HG03439 (cell line): Measurements from ENCODE around the gene IGF1R.

Experiments
- ATAC-seq: cut with Tn5 transposase; IDR thresholded peaks from one replicate; pipeline ENCODE4 v1.9.1; 2021; ENCODE audit warnings: mild to moderate bottlenecking, moderate library complexity; ENCODE audit not compliant: unreplicated experiment

IGF1R gene

GRCh38 chr15:98724048-98724447 lies 75.7 kb downstream of the IGF1R start:
- no peak for ATAC-seq

DNA sequence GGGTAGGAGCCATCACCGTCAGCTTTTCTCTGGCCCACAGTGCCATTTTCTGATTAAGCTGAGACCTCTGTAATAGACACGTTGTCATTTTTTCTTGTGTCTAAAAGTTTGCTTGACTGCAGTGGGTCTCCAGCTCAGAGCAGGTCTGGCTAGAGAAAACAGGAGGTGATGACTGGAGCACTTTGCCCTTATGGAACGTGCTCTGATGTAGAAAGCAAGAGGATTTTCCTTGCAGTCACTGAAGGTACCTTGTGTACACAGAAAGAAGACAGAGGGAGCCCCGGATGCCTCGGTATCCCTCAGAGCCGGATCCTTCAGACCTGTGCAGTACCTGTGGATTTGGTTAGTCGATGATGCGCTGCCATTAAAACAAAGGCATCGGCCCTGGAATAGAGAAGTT lies 76.2 kb downstream of the IGF1R start:
- no peak for ATAC-seq

- ATAC-seq: no peak
Observed at GRCh38 chr15:98725874-98726273, 77.5 kb downstream of the IGF1R start.

DNA sequence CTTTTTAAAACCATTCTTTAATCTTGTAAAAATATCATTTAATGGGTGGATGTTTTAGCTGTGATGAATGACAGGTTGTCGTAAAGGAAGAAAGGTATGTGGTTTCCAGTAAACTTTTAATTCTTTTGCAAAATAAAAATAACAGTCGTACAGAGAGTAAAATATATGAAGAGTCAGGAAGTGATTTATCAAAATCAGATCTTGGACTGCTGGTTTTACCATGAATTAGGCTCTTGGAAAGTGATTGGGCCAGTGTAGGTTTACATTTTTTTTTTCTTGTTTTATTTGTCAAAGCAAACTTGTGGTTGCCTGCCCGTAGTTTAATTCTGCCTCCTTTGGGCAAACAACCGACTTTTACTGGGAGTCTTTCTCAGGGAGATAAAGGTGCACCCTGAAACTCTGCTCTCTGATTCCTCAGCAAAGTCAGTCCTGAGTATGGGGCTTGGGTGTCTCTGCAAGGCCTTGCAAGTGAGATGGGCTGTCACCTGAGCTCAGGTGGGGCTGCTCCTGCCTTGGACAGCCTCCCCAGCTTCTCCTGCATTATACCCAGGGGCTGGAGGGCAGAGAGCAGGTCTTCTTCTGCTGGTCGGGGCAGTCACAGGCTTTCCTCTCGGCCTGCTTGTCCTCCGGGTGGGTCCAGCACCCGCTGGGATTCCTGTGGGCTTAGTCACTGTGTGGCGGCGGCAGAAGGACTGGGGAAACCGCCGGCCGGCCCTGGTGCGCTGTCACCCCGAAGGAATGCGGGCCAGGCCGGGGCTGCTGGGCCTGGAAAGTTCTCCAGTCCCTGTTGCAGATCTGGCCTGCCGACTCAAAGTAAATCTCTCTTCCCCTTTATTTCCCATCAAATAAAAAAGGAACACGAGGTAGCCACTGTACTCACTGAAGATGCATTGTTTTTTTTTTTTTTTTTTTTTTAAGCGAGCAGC lies 79.0 kb downstream of the IGF1R start:
- ATAC-seq: no peak

DNA sequence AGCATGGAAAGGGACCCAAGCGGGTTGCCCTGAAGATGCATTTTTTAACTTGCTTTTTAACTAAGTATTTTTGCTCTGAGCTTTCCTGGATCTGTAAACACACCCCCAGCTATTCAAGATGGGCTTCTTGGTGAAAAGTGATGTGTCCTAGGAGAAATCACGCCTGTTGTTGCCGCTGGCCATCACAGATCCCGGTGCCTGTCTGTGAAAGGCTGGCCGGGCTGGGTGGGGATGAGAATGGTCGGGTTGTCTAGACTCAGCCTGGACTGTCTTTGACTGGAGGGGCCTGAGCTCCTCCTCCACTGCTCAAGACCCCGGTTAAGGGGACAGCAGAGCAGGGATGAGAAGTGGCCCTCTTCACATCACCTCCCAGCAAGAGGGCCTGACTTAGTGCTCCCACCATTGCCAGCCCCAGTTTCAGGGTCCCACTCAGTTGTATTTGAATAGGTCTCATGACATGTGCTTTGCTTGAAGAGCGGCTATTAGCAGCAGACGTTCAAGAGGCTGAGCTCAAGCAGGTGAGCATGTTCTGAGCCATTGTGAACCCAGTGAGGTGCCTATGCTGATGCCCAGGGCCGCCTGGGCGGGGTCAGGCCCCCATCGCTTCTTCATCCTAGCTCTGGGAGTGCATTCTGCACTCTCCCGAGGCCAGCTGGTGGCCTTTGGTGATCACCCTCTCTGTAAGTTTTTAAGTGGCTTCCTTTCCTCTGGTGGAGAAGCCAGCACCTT lies 79.9 kb downstream of the IGF1R start:
- no peak for ATAC-seq

GRCh38 chr15:98728811-98729160 lies 80.4 kb downstream of the IGF1R start:
- ATAC-seq: no peak

GRCh38 chr15:98729446-98730042 lies 81.2 kb downstream of the IGF1R start:
- no peak for ATAC-seq

- no peak for ATAC-seq
Observed at GRCh38 chr15:98730860-98731711, 82.7 kb downstream of the IGF1R start.

- no peak for ATAC-seq
Observed at GRCh38 chr15:98731712-98732450, 83.5 kb downstream of the IGF1R start.

DNA sequence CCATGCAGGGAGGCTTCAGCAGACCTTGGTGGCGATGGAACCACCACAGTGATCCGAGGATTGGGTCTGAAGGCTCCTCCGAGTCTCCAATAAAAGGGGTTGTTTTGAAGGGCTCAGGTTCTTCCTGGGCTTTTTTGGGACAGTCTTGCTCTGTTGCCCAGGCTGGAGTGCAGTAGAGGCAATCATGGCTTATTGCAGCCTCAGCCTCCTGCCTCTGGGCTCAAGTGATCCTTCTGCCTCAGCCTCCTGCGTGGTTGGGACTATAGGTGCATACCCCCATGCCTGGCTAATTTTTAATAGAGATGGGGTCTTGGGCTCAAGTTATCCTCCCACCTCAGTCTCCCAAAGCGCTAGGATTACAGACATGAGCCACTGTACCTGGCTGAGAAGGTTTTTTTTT lies 84.8 kb downstream of the IGF1R start:
- no peak for ATAC-seq

GRCh38 chr15:98734466-98735199 lies 86.3 kb downstream of the IGF1R start:
- ATAC-seq: no peak

DNA sequence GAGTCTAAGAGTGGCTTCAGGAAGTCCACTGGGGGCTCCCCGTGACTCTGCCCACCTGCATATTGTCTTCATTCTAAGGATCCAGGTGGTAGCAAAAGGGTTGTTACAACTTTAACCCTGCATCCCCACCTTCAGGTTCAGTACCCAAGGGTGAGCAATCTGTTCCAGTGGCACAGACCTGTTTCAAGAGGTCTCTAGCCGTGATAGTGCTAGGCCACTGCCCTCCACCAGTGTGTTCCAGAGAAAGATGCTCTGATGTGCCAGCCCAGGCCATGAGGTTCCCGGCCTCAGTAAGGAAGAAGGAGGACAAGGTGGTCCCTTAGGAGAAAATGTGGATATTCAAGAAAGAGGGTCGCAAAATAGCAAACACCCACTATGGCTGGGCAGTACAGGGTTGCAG lies 87.0 kb downstream of the IGF1R start:
- ATAC-seq: no peak

- no peak for ATAC-seq
Observed at GRCh38 chr15:98735895-98736617, 87.7 kb downstream of the IGF1R start.

DNA sequence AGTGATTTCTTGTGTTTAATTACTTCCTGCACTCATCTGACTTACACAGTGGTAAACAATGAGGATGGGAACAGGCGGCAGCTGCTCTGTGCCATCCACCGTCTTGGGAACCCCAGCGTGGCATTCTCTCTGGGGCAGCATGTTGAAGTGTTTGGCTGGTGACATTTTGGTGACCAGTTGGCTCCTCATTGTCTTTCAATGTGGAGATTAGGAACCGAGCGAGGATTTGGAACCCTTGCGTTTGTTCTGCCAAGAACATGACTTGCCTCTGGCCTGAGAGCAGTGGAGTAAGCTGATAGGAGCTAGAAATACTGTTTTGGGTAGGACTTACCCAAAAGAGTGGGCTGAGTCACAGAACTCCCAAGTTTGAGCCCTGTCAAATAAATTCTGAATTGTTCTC lies 88.8 kb downstream of the IGF1R start:
- no peak for ATAC-seq

GRCh38 chr15:98737721-98738120 lies 89.4 kb downstream of the IGF1R start:
- no peak for ATAC-seq

- no peak for ATAC-seq
Observed at GRCh38 chr15:98738689-98739401, 90.5 kb downstream of the IGF1R start.

- ATAC-seq: no peak
Observed at GRCh38 chr15:98740295-98740694, 92.0 kb downstream of the IGF1R start.

- no peak for ATAC-seq
Observed at GRCh38 chr15:98740963-98741362, 92.6 kb downstream of the IGF1R start.
